Vagina (tissue), 2 donors: ENCODE data around the gene GUCD1.

Source experiments
- POLR2A ChIP-seq, 2 donors: fragments of 450-650 bp; IDR thresholded peaks; one replicate each; pipeline ENCODE4 v1.6.1; 2017; ENCODE audit warnings: antibody characterized with exemption in 2 of 2, mild to moderate bottlenecking in 2 of 2, moderate library complexity in 2 of 2
- TF ChIP-seq, protein P1 (sequence below), 3 experiments: fragments of 450-650 bp in 2 of 3; fragments of 200-600 bp in 1 of 3; sonication (generic) in 1 of 3; IDR thresholded peaks; one replicate each; pipeline ENCODE4 v1.5.1; 2017 to 2019; ENCODE audit warnings: antibody characterized with exemption in 3 of 3, mild to moderate bottlenecking in 2 of 3, moderate library complexity in 2 of 3

GRCh38 chr22:24593836-24594568, 39.1 kb upstream of the GUCD1 start:
- TF ChIP-seq, protein P1, sequence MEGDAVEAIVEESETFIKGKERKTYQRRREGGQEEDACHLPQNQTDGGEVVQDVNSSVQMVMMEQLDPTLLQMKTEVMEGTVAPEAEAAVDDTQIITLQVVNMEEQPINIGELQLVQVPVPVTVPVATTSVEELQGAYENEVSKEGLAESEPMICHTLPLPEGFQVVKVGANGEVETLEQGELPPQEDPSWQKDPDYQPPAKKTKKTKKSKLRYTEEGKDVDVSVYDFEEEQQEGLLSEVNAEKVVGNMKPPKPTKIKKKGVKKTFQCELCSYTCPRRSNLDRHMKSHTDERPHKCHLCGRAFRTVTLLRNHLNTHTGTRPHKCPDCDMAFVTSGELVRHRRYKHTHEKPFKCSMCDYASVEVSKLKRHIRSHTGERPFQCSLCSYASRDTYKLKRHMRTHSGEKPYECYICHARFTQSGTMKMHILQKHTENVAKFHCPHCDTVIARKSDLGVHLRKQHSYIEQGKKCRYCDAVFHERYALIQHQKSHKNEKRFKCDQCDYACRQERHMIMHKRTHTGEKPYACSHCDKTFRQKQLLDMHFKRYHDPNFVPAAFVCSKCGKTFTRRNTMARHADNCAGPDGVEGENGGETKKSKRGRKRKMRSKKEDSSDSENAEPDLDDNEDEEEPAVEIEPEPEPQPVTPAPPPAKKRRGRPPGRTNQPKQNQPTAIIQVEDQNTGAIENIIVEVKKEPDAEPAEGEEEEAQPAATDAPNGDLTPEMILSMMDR (IDR thresholded peaks at IDR 0.05) = no peak
- no peak for TF ChIP-seq POLR2A (IDR thresholded peaks at IDR 0.05)
